DOHH2 (cell line): ENCODE results near the gene UGCG.

ENCODE experiments used
- CTCF ChIP-seq: fragments of 200-600 bp; sonication (generic); IDR thresholded peaks from one replicate; pipeline ENCODE4 v1.5.1; 2014; ENCODE audit warnings: antibody characterized with exemption, mild to moderate bottlenecking, low read depth, low read length; ENCODE audit not compliant: poor library complexity, severe bottlenecking
- EZH2phosphoT487 ChIP-seq: fragments of 200-600 bp; sonication (generic); IDR thresholded peaks from 2 replicates; pipeline ENCODE4 v1.6.1; 2017; ENCODE audit warnings: borderline replicate concordance, mild to moderate bottlenecking, antibody characterized with exemption, low read length, moderate library complexity, mixed read lengths

- no peak for TF ChIP-seq CTCF
- no peak for TF ChIP-seq EZH2phosphoT487
Measured at GRCh38 chr9:111962021-111962420, 65.4 kb downstream of the UGCG start.
